ENCODE data around the gene IL17C. TPM values are rescaled to one million over a fixed set of nuclear protein-coding genes. Genes with fewer than 3 reads are reported as not detected.

IL17C gene
- total RNA-seq, 1 donor from 2014 or later = not detected

- intact Hi-C loops (cut with micrococcal nuclease) = loop anchor here (1.0 kb wide), 2 partner anchors 30 to 100 kb away; partner anchors contain the start of gene CYBA
Measured at GRCh38 chr16:88681084-88681680, 42.8 kb downstream of the IL17C start.

GRCh38 chr16:88681709-88682451, 43.5 kb downstream of the IL17C start:
- intact Hi-C loops (cut with micrococcal nuclease) = loop anchor here (1.0 kb wide), 2 partner anchors 31 to 99 kb away; partner anchors contain the start of gene CYBA

GRCh38 chr16:88684569-88685155, 46.3 kb downstream of the IL17C start:
- intact Hi-C loops (cut with micrococcal nuclease) = no loop called here

- intact Hi-C loops (cut with micrococcal nuclease) = loop anchor here (1.0 kb wide), 5 partner anchors 16 to 115 kb away; partner anchors contain the start of genes CTU2, CYBA, MVD and RNF166
Measured at GRCh38 chr16:88685156-88686061, 47.0 kb downstream of the IL17C start.

- intact Hi-C loops (cut with micrococcal nuclease) = loop anchor here (1.0 kb wide), 5 partner anchors 15 to 116 kb away; partner anchors contain the start of genes CTU2, CYBA, MVD and RNF166
Measured at GRCh38 chr16:88686062-88686438, 47.7 kb downstream of the IL17C start.

GRCh38 chr16:88686439-88687253, 48.3 kb downstream of the IL17C start, which contains the start of gene SNAI3:
TSS of gene SNAI3 (minus strand) at chr16:88686507. CDS start at chr16:88686406, 101 bp downstream.
- intact Hi-C loops (cut with micrococcal nuclease) = loop anchor here (1.0 kb wide), 5 partner anchors 15 to 116 kb away; partner anchors contain the start of genes CTU2, CYBA, MVD and RNF166

- intact Hi-C loops (cut with micrococcal nuclease) = no loop called here
Measured at GRCh38 chr16:88687254-88687576, 48.8 kb downstream of the IL17C start.

- intact Hi-C loops (cut with micrococcal nuclease) = no loop called here
Measured at GRCh38 chr16:88687676-88688012, 49.3 kb downstream of the IL17C start.

- intact Hi-C loops (cut with micrococcal nuclease) = no loop called here
Measured at GRCh38 chr16:88688013-88688778, 49.8 kb downstream of the IL17C start.

Other genes with a start within 250 kb of the IL17C start
- gene ZFPM1, start 185.3 kb upstream of the IL17C start, total RNA-seq = 11.6 and 14.0 TPM in 2 replicates
- 92.9 and 99.6 TPM in 2 replicates for gene ZC3H18, start 68.2 kb upstream of the IL17C start, total RNA-seq
- 554 and 567 TPM in 2 replicates for gene CYBA, start 12.5 kb downstream of the IL17C start, total RNA-seq
- 86.1 and 87.5 TPM in 2 replicates for gene MVD, start 24.5 kb downstream of the IL17C start, total RNA-seq
- 11.7 and 12.1 TPM in 2 replicates for gene SNAI3, start 47.9 kb downstream of the IL17C start, total RNA-seq
- 132 and 139 TPM in 2 replicates for gene RNF166, start 67.8 kb downstream of the IL17C start, total RNA-seq
- gene CTU2, start 67.9 kb downstream of the IL17C start, total RNA-seq = 33.3 and 34.5 TPM in 2 replicates
- 230 and 240 TPM in 2 replicates for gene PIEZO1, start 146.6 kb downstream of the IL17C start, total RNA-seq
- 69.6 and 78.9 TPM in 2 replicates for gene CDT1, start 165.2 kb downstream of the IL17C start, total RNA-seq
- 164 TPM in 2 replicates for gene APRT, start 173.4 kb downstream of the IL17C start, total RNA-seq
- gene GALNS, start 218.4 kb downstream of the IL17C start, total RNA-seq = 42.0 and 42.2 TPM in 2 replicates
- 50.0 and 63.3 TPM in 2 replicates for gene TRAPPC2L, start 218.6 kb downstream of the IL17C start, total RNA-seq
- gene PABPN1L, start 228.1 kb downstream of the IL17C start, total RNA-seq = not detected in 2 replicates

All from T-helper 1 cell treated with Interleukin-12 subunit alpha and Interleukin-12 subunit beta and Interleukin-4 antibody, amounts not matched to agents 30 ng/mL and 1 ng/mL, for 36 hours (primary cell).